GM04504 (cell line): ENCODE data around the gene PPM1N.

Experiments used
- DNase-seq: peaks from one replicate; pipeline ENCODE4 v3.0.0-alpha.2; 2012; ENCODE audit warnings: low read depth

PPM1N gene

DNA sequence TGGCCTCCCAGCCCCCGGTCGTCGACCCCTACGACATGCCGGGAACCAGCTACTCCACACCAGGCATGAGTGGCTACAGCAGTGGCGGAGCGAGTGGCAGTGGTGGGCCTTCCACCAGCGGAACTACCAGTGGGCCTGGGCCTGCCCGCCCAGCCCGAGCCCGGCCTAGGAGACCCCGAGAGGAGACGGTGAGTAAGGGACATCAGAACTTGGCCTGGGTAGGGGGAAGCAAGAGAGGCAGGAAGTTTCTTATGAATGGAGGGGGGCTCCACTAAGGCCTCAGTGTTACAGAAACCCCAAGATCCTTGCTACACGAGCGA, 27.5 kb upstream of the PPM1N start:
- no peak for DNase-seq

GRCh38 chr19:45471111-45471930, 26.9 kb upstream of the PPM1N start:
- no peak for DNase-seq

GRCh38 chr19:45471931-45472562, 26.2 kb upstream of the PPM1N start:
- DNase-seq = no peak

DNA sequence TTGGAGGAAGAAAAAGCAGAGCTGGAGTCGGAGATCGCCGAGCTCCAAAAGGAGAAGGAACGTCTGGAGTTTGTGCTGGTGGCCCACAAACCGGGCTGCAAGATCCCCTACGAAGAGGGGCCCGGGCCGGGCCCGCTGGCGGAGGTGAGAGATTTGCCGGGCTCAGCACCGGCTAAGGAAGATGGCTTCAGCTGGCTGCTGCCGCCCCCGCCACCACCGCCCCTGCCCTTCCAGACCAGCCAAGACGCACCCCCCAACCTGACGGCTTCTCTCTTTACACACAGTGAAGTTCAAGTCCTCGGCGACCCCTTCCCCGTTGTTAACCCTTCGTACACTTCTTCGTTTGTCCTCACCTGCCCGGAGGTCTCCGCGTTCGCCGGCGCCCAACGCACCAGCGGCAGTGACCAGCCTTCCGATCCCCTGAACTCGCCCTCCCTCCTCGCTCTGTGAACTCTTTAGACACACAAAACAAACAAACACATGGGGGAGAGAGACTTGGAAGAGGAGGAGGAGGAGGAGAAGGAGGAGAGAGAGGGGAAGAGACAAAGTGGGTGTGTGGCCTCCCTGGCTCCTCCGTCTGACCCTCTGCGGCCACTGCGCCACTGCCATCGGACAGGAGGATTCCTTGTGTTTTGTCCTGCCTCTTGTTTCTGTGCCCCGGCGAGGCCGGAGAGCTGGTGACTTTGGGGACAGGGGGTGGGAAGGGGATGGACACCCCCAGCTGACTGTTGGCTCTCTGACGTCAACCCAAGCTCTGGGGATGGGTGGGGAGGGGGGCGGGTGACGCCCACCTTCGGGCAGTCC, 25.5 kb upstream of the PPM1N start:
- no peak for DNase-seq

GRCh38 chr19:45473367-45473681, 24.9 kb upstream of the PPM1N start:
- no peak for DNase-seq

DNA sequence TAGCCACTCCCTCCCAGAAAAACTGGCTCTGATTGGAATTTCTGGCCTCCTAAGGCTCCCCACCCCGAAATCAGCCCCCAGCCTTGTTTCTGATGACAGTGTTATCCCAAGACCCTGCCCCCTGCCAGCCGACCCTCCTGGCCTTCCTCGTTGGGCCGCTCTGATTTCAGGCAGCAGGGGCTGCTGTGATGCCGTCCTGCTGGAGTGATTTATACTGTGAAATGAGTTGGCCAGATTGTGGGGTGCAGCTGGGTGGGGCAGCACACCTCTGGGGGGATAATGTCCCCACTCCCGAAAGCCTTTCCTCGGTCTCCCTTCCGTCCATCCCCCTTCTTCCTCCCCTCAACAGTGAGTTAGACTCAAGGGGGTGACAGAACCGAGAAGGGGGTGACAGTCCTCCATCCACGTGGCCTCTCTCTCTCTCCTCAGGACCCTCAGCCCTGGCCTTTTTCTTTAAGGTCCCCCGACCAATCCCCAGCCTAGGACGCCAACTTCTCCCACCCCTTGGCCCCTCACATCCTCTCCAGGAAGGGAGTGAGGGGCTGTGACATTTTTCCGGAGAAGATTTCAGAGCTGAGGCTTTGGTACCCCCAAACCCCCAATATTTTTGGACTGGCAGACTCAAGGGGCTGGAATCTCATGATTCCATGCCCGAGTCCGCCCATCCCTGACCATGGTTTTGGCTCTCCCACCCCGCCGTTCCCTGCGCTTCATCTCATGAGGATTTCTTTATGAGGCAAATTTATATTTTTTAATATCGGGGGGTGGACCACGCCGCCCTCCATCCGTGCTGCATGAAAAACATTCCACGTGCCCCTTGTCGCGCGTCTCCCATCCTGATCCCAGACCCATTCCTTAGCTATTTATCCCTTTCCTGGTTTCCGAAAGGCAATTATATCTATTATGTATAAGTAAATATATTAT, 24.3 kb upstream of the PPM1N start:
- DNase-seq = no peak

DNA sequence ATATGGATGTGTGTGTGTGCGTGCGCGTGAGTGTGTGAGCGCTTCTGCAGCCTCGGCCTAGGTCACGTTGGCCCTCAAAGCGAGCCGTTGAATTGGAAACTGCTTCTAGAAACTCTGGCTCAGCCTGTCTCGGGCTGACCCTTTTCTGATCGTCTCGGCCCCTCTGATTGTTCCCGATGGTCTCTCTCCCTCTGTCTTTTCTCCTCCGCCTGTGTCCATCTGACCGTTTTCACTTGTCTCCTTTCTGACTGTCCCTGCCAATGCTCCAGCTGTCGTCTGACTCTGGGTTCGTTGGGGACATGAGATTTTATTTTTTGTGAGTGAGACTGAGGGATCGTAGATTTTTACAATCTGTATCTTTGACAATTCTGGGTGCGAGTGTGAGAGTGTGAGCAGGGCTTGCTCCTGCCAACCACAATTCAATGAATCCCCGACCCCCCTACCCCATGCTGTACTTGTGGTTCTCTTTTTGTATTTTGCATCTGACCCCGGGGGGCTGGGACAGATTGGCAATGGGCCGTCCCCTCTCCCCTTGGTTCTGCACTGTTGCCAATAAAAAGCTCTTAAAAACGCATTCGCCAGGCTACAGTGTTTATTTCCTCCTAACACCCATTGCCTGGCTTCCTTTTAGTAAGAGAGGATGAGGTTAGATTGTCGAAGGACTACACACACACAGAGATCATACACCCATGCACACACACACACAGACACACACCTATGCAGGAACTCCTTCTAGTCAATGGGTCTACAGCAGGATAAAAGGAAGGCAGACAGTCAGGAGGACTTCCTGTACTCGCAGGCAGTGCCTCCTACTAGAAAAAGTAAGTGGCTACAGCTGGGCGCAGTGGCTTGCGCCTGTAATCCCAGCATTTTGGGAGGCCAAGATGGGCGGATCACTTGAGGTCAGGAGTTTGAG, 23.4 kb upstream of the PPM1N start:
- no peak for DNase-seq

DNA sequence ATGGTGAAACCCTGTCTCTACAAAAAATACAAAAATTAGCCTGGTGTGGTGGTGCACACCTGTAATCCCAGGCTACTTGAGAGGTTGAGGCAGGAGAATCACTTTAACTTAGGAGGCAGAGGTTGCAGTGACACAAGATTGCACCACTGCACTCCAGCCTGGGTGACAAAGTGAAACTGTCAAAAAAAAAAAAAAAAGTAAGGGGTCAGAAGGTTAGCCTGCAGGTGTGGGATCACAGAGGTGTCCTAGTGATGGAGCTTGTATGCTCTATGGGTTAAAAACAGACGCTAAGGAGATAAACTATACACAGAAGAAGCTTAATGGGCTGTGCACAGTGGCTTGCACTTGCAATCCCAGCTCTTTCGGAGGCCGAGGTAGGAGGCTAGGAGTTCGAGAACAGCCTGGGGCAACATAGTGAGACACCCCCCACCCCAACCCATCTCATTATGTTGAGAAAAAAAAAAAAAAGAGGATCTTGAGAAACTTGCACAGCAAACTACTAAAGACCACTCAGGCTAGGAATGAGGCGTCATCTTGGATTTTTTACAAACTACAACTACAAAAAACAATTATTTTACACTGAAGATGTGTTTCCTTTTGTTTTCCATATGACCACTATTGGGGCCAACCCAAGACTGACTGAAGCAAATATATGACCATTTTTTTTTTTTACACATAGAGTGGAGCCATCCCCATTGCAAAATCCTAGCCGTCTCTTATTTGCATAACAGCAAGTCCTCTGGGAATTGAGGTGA, 22.5 kb upstream of the PPM1N start:
- no peak for DNase-seq

DNA sequence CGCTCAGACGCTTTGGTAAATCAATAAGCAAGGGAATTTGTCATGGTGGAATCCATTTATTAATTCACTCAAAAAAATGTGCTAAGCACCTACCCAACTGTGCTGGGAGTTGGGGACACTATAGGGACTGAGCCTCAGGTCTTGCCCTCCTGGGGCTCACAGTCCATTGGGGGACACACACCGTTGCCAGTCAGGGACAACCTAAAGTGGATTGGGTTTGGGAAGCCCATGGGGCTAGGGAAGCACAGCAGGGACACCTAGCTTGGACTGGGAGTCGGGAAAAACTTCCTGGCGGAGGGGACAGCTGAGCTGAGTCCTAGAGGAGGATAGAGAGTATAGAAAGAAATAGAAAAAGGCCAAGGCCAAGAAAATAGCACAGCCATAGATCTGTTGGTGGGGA, 21.9 kb upstream of the PPM1N start:
- DNase-seq = no peak

DNA sequence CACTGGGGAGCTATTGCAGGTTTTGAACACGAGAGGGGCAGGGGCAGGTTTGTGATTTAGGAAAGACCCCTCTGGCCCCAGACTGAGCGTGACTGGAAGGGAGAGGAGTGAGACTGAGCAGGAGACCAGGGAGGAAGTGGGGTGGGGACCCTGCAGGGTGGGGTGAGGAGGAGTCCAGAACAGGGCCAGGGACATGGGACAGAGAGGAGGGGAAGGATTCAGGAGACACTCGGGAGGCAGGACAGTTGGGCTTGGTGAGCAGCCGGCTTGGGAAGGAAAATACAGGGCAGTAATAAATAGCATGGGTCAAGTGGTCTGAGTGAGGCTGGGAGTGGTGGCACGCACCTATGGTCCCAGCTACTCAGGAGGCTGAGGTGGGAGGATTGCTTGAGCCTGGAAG, 21.1 kb upstream of the PPM1N start:
- no peak for DNase-seq

- no peak for DNase-seq
Observed at GRCh38 chr19:45477713-45478453, 20.4 kb upstream of the PPM1N start.

- DNase-seq = peak; percentile 83
Observed at GRCh38 chr19:45478454-45479238, 19.6 kb upstream of the PPM1N start.

DNA sequence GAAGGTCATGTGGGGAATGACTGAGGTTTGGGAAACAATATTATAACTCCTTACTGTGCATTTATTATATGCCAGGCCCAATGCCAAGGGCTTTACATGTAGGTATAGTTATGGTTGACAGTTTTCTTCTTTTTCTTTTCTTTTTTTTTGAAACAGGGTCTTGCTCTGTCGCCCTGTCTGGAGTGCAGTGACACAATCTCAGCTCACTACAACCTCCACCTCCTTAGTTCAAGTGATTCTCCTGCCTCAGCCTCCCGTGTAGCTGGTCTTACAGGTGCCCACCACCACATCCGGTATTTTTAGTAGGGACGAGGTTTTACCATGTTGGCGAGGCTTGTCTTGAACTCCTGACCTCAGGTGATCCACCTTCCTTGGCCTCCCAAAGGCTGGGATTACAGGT, 15.2 kb upstream of the PPM1N start:
- no peak for DNase-seq

DNA sequence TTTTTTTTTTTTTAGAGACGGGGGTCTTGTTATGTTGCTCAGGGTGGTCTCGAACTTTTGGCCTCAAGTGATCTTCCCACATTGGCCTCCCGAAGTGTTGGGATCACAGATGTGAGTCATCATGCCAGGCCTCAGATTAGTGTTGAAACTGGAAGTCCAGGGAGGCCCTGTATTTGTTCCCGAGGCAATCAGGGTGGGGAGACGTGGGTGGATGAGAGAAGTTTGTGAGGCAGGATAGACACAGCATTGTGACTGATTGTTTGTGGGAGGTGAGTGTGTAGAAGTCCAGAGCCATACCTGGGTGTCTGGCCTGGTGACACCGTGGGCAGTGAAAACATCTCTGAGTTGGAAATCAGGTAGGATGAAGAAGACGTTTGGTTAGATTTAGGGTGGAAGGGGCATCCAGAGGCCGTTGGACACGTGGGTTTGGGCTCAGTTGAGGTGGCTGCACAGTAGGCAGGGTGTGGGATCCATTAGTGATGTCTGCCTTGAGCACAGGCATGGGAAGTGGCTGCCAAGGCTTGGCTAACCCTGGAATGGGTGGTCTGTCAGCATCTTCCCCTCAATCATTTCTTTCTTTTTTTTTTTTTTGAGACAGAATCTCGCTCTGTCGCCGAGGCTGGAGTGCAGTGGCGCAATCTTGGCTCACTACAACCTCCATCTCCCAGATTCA, 13.8 kb upstream of the PPM1N start:
- DNase-seq = no peak

- peak; percentile 87 for DNase-seq
Observed at GRCh38 chr19:45485305-45486077, 12.8 kb upstream of the PPM1N start.

DNA sequence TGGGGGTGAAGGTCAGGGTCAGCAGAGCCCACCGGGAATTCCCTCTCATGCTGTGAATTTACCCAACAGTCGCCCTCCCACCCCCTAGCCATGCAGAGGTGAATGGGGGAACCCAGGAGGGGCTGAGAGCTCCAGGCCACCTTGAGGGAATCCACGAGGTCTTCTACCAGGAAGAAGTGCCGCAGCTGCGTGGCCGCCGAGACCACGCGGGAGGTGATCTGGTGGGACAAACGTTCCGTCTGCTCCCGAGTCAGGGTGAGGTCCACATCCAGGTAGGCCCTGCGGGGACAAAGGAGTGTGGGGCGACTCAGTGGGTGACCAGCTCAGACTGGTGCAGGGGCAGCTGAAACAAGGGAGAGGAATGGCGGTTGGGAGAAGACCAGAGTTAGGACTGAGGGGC, 9.5 kb upstream of the PPM1N start:
- DNase-seq = no peak

- no peak for DNase-seq
Observed at GRCh38 chr19:45489216-45489855, 8.9 kb upstream of the PPM1N start.
